ENCODE measurements around the gene P2RY2. TPM values are rescaled to one million over a fixed set of nuclear protein-coding genes. Genes with fewer than 3 reads are reported as not detected.

P2RY2 gene
- total and polyA plus RNA-seq, 2 experiments from 2014 or later, result 0.63 to 1.6 TPM

DNA sequence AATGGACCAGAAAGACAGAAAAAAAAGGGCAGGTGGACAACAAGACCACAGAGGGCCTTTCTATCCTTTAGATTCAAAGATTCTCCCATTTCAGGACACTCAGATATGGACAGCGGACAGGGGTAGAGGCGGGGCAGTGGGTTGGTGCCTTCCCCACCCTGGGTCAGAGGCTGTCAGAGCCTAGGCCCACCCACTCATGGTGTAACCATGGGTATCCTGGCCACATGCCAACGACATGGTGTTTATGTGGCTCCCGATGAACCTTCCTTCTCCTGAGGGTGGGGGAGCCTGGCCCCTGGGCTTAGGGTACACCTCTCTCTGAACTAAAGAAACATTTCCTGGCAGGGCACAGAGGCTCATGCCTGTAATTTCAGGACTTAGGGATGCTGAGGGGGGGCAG, 14.3 kb upstream of the P2RY2 start:
- Histone ChIP-seq H2AFZ (no peak overlapping the region), H4K20me1 (replicated peaks; ENCODE audit: insufficient read depth) (no peaks in the 10 kb centered on the region), H3K9me2 (ENCODE audit: insufficient read depth) (no peaks in the 10 kb centered on the region), H3K36me3 (ENCODE audit: insufficient read depth) (no peaks in the 10 kb centered on the region), H3K79me2 (replicated peaks; ENCODE audit: insufficient read depth) (no peaks in the 10 kb centered on the region), H3K27ac (ENCODE audit: low read depth) (no peak overlapping the region), H3K4me1 (ENCODE audit: insufficient read depth) (peaks cover 22% of the 10 kb centered on the region), H3F3A (replicated peaks; ENCODE audit: low read depth) (no peaks in the 10 kb centered on the region), H3K27me3 (ENCODE audit: insufficient read depth) (no peaks in the 10 kb centered on the region), H3K4me2 (no peak overlapping the region), H3K4me3 (no peak overlapping the region)
- no peaks in the 10 kb centered on the region for H3K9me3 Mint-ChIP-seq
- DNase-seq (ENCODE audit: low spot score), result no peak
- H3K4me1 Mint-ChIP-seq, result peaks cover 22% of the 10 kb centered on the region
- ATAC-seq, result no peak
- H3K36me3 Mint-ChIP-seq (ENCODE audit: low read depth), result no peaks in the 10 kb centered on the region
- TF ChIP-seq EZH2 (IDR thresholded peaks at IDR 0.05; ENCODE audit: low read depth, unreplicated experiment), result no peak
- TF ChIP-seq NANOG (IDR thresholded peaks at IDR 0.05; ENCODE audit: borderline replicate concordance), result no peak
- TF ChIP-seq, protein P1, sequence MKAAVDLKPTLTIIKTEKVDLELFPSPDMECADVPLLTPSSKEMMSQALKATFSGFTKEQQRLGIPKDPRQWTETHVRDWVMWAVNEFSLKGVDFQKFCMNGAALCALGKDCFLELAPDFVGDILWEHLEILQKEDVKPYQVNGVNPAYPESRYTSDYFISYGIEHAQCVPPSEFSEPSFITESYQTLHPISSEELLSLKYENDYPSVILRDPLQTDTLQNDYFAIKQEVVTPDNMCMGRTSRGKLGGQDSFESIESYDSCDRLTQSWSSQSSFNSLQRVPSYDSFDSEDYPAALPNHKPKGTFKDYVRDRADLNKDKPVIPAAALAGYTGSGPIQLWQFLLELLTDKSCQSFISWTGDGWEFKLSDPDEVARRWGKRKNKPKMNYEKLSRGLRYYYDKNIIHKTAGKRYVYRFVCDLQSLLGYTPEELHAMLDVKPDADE (IDR thresholded peaks at IDR 0.05), result no peak
- no peak for TF ChIP-seq POLR2AphosphoS5 (IDR thresholded peaks at IDR 0.05; ENCODE audit: low read depth)
- no peak for TF ChIP-seq ZNF114 (CRISPR knock-in tag; IDR thresholded peaks at IDR 0.05)
- TF ChIP-seq CREB1 (CRISPR knock-in tag; IDR thresholded peaks at IDR 0.05; ENCODE audit: low read depth), result no peak
- no peak for TF ChIP-seq STAT1 (IDR thresholded peaks at IDR 0.05; ENCODE audit: unreplicated experiment)
- no peak for TF ChIP-seq ZNF331 (CRISPR knock-in tag; IDR thresholded peaks at IDR 0.05; ENCODE audit: low read depth)
- TF ChIP-seq, protein P2, sequence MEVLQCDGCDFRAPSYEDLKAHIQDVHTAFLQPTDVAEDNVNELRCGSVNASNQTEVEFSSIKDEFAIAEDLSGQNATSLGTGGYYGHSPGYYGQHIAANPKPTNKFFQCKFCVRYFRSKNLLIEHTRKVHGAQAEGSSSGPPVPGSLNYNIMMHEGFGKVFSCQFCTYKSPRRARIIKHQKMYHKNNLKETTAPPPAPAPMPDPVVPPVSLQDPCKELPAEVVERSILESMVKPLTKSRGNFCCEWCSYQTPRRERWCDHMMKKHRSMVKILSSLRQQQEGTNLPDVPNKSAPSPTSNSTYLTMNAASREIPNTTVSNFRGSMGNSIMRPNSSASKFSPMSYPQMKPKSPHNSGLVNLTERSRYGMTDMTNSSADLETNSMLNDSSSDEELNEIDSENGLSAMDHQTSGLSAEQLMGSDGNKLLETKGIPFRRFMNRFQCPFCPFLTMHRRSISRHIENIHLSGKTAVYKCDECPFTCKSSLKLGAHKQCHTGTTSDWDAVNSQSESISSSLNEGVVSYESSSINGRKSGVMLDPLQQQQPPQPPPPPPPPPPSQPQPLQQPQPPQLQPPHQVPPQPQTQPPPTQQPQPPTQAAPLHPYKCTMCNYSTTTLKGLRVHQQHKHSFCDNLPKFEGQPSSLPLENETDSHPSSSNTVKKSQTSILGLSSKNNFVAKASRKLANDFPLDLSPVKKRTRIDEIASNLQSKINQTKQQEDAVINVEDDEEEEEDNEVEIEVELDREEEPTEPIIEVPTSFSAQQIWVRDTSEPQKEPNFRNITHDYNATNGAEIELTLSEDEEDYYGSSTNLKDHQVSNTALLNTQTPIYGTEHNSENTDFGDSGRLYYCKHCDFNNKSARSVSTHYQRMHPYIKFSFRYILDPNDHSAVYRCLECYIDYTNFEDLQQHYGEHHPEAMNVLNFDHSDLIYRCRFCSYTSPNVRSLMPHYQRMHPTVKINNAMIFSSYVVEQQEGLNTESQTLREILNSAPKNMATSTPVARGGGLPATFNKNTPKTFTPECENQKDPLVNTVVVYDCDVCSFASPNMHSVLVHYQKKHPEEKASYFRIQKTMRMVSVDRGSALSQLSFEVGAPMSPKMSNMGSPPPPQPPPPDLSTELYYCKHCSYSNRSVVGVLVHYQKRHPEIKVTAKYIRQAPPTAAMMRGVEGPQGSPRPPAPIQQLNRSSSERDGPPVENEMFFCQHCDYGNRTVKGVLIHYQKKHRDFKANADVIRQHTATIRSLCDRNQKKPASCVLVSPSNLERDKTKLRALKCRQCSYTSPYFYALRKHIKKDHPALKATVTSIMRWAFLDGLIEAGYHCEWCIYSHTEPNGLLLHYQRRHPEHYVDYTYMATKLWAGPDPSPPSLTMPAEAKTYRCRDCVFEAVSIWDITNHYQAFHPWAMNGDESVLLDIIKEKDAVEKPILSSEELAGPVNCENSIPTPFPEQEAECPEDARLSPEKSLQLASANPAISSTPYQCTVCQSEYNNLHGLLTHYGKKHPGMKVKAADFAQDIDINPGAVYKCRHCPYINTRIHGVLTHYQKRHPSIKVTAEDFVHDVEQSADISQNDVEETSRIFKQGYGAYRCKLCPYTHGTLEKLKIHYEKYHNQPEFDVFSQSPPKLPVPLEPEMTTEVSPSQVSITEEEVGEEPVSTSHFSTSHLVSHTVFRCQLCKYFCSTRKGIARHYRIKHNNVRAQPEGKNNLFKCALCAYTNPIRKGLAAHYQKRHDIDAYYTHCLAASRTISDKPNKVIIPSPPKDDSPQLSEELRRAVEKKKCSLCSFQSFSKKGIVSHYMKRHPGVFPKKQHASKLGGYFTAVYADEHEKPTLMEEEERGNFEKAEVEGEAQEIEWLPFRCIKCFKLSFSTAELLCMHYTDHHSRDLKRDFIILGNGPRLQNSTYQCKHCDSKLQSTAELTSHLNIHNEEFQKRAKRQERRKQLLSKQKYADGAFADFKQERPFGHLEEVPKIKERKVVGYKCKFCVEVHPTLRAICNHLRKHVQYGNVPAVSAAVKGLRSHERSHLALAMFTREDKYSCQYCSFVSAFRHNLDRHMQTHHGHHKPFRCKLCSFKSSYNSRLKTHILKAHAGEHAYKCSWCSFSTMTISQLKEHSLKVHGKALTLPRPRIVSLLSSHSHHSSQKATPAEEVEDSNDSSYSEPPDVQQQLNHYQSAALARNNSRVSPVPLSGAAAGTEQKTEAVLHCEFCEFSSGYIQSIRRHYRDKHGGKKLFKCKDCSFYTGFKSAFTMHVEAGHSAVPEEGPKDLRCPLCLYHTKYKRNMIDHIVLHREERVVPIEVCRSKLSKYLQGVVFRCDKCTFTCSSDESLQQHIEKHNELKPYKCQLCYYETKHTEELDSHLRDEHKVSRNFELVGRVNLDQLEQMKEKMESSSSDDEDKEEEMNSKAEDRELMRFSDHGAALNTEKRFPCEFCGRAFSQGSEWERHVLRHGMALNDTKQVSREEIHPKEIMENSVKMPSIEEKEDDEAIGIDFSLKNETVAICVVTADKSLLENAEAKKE (CRISPR knock-in tag; IDR thresholded peaks at IDR 0.05), result no peak
- no peak for TF ChIP-seq REST (IDR thresholded peaks at IDR 0.05; ENCODE audit: unreplicated experiment)
- TF ChIP-seq EZH2phosphoT487 (IDR thresholded peaks at IDR 0.05; ENCODE audit: unreplicated experiment), result no peak
- no peak for TF ChIP-seq JUNB (IDR thresholded peaks at IDR 0.05; ENCODE audit: unreplicated experiment)
- TF ChIP-seq CTCF (conservative IDR thresholded peaks at IDR 0.05; ENCODE audit: low read depth in 2 of 2), result no peak
- no peak overlapping the region for H3K4me3 Mint-ChIP-seq
- H3K27ac Mint-ChIP-seq, result no peak overlapping the region
- peaks cover 5% of the 10 kb centered on the region for H3K27me3 Mint-ChIP-seq (ENCODE audit: insufficient read depth, low read depth, poor library complexity)

All from GM23338 (cell line).